H9 (cell line): ENCODE data around the gene FOXR1. TPM values are rescaled to one million over a fixed set of nuclear protein-coding genes. Genes with fewer than 3 reads are reported as not detected.

Source experiments
- DNase-seq: peaks from one replicate; pipeline ENCODE4 v3.0.0-alpha.2; 2017
- H2AFZ ChIP-seq: one replicate; pipeline ENCODE4 v1.6.1; 2013; ENCODE audit warnings: mild to moderate bottlenecking, low read length, control low read depth, moderate library complexity
- H2AK5ac ChIP-seq: 2 replicates; pipeline ENCODE4 v1.6.1; 2013; ENCODE audit warnings: low read length, control low read depth, mixed read lengths; ENCODE audit not compliant: insufficient read length
- H2BK120ac ChIP-seq: one replicate; pipeline ENCODE4 v1.6.1; 2013; ENCODE audit warnings: low read depth, mild to moderate bottlenecking, low read length, control low read depth, inconsistent platforms; ENCODE audit not compliant: poor library complexity, severe bottlenecking
- H2BK12ac ChIP-seq: 2 replicates; pipeline ENCODE4 v1.6.1; 2013; ENCODE audit warnings: low read length, control low read depth, mixed read lengths, low read depth; ENCODE audit not compliant: insufficient read length
- H2BK15ac ChIP-seq: 2 replicates; pipeline ENCODE4 v1.6.1; 2013; ENCODE audit warnings: low read depth, low read length, control low read depth
- H2BK20ac ChIP-seq: one replicate; pipeline ENCODE4 v1.6.1; 2013; ENCODE audit warnings: low read depth, mild to moderate bottlenecking, low read length, control low read depth, inconsistent platforms; ENCODE audit not compliant: poor library complexity, severe bottlenecking
- H2BK5ac ChIP-seq: 2 replicates; pipeline ENCODE4 v1.6.1; 2013; ENCODE audit warnings: low read length, control low read depth, mixed read lengths; ENCODE audit not compliant: insufficient read length
- H3K14ac ChIP-seq: 2 replicates; pipeline ENCODE4 v1.6.1; 2013; ENCODE audit warnings: low read length, control low read depth; ENCODE audit not compliant: insufficient read depth
- H3K18ac ChIP-seq: 2 replicates; pipeline ENCODE4 v1.6.1; 2013; ENCODE audit warnings: low read depth, mild to moderate bottlenecking, mixed read lengths, low read length, control low read depth; ENCODE audit not compliant: insufficient read length
- H3K23ac ChIP-seq: 2 replicates; pipeline ENCODE4 v1.6.1; 2013; ENCODE audit warnings: low read length, control low read depth, mixed read lengths, low read depth; ENCODE audit not compliant: insufficient read length
- H3K23me2 ChIP-seq: 2 replicates; pipeline ENCODE4 v1.6.1; 2013; ENCODE audit warnings: low read depth, mild to moderate bottlenecking, mixed read lengths, low read length, control low read depth; ENCODE audit not compliant: insufficient read length, poor library complexity, severe bottlenecking
- H3K27ac ChIP-seq: 2 replicates; pipeline ENCODE4 v1.5.1; 2013; ENCODE audit warnings: low read length, control low read depth, mixed read lengths, low read depth; ENCODE audit not compliant: insufficient read length
- H3K27me3 ChIP-seq: 2 replicates; pipeline ENCODE4 v1.6.1; 2013; ENCODE audit warnings: low read length, control low read depth, inconsistent platforms; ENCODE audit not compliant: insufficient read depth
- H3K4ac ChIP-seq: 2 replicates; pipeline ENCODE4 v1.6.1; 2013; ENCODE audit warnings: low read depth, mild to moderate bottlenecking, control low read depth, inconsistent platforms, low read length, moderate library complexity
- H3K4me1 ChIP-seq: 2 replicates; pipeline ENCODE4 v1.6.1; 2013; ENCODE audit warnings: low read length, control low read depth, inconsistent platforms; ENCODE audit not compliant: insufficient read depth
- H3K4me2 ChIP-seq: 2 replicates; pipeline ENCODE4 v1.6.1; 2013; ENCODE audit warnings: low read length, control low read depth, mixed read lengths; ENCODE audit not compliant: insufficient read length, insufficient read depth
- H3K56ac ChIP-seq: 2 replicates; pipeline ENCODE4 v1.6.1; 2013; ENCODE audit warnings: low read depth, mild to moderate bottlenecking, mixed read lengths, low read length, control low read depth; ENCODE audit not compliant: insufficient read length
- H3K79me1 ChIP-seq: 2 replicates; pipeline ENCODE4 v1.6.1; 2013; ENCODE audit warnings: low read depth, mild to moderate bottlenecking, moderate library complexity, low read length, control low read depth, inconsistent platforms; ENCODE audit not compliant: insufficient read depth, poor library complexity, severe bottlenecking
- H3K79me2 ChIP-seq: 2 replicates; pipeline ENCODE4 v1.6.1; 2013; ENCODE audit warnings: low read length, control low read depth, inconsistent platforms; ENCODE audit not compliant: insufficient read depth
- H3K9ac ChIP-seq: 2 replicates; pipeline ENCODE4 v1.6.1; 2013; ENCODE audit warnings: low read length, control low read depth, mixed read lengths; ENCODE audit not compliant: insufficient read length; ENCODE audit errors: extremely low read depth
- H3K9me3 ChIP-seq: one replicate; pipeline ENCODE4 v1.6.1; 2013; ENCODE audit warnings: low read depth, low read length, inconsistent platforms; ENCODE audit not compliant: control insufficient read depth
- H3T11ph ChIP-seq: one replicate; pipeline ENCODE4 v1.6.1; 2013; ENCODE audit warnings: mild to moderate bottlenecking, low read length, control low read depth, inconsistent platforms
- H4K20me1 ChIP-seq: one replicate; pipeline ENCODE4 v1.6.1; 2013; ENCODE audit not compliant: control insufficient read depth, insufficient read length, insufficient read depth
- H4K5ac ChIP-seq: 2 replicates; pipeline ENCODE4 v1.6.1; 2013; ENCODE audit warnings: low read depth, mild to moderate bottlenecking, mixed read lengths, low read length, control low read depth; ENCODE audit not compliant: insufficient read length
- H4K8ac ChIP-seq: replicated peaks from 2 replicates; pipeline ENCODE4 v1.6.1; 2013; ENCODE audit warnings: low read length, control low read depth, mixed read lengths, low read depth; ENCODE audit not compliant: insufficient read length
- H4K91ac ChIP-seq: 2 replicates; pipeline ENCODE4 v1.6.1; 2013; ENCODE audit warnings: low read depth, mild to moderate bottlenecking, moderate library complexity, mixed read lengths, low read length, control low read depth; ENCODE audit not compliant: insufficient read length
- H3K27ac Mint-ChIP-seq, 3 experiments: 2 replicates in 2 of 3; 3 replicates in 1 of 3; pipeline ENCODE4 v1.8.0; 2020 to 2021; ENCODE audit warnings: mixed read lengths in 3 of 3, mild to moderate bottlenecking in 1 of 3, moderate library complexity in 1 of 3
- H3K27me3 Mint-ChIP-seq: 2 replicates; pipeline ENCODE4 v1.8.0; 2021; ENCODE audit warnings: low read depth, mild to moderate bottlenecking, moderate library complexity, mixed read lengths
- H3K36me3 Mint-ChIP-seq, 3 experiments: 2 replicates in 2 of 3; 3 replicates in 1 of 3; pipeline ENCODE4 v1.8.0; 2020 to 2021; ENCODE audit warnings: low read depth in 3 of 3, mixed read lengths in 3 of 3; ENCODE audit not compliant: insufficient read depth in 1 of 3
- H3K4me1 Mint-ChIP-seq, 2 experiments: 2 replicates each; pipeline ENCODE4 v1.8.0; 2020; ENCODE audit warnings: mixed read lengths in 2 of 2
- H3K4me3 Mint-ChIP-seq, 2 experiments: 2 replicates in 1 of 2; 3 replicates in 1 of 2; pipeline ENCODE4 v1.8.0; 2020 to 2021; ENCODE audit warnings: mild to moderate bottlenecking in 2 of 2, mixed read lengths in 2 of 2, moderate library complexity in 1 of 2
- H3K9me3 Mint-ChIP-seq, 2 experiments: 2 replicates in 1 of 2; 3 replicates in 1 of 2; pipeline ENCODE4 v1.8.0; 2020; ENCODE audit warnings: mild to moderate bottlenecking in 2 of 2, mixed read lengths in 2 of 2, moderate library complexity in 1 of 2
- WGBS: extraction: QIAGEN DNeasy Blood & Tissue Kit; methylation state at CpG from one replicate; pipeline ENCODE4 v1.1.7; 2013; ENCODE audit warnings: missing lambda C conversion rate, low lambda C conversion rate, mixed read lengths; ENCODE audit not compliant: insufficient read length; ENCODE audit errors: extremely low coverage; 5-methylcytosine and 5-hydroxymethylcytosine counted together
- total RNA-seq: library from RNA; stranded (reverse); gene quantifications from 2 replicates; pipeline ENCODE4 v1.2.1, GENCODE V29; 2021
- TF ChIP-seq, protein P1 (sequence below): fragments of 200-600 bp; sonication (generic); conservative IDR thresholded peaks from 3 replicates; pipeline ENCODE4 v1.8.0; 2021; ENCODE audit warnings: antibody characterized with exemption, mild to moderate bottlenecking

FOXR1 gene
- total RNA-seq, 1 experiment from 2014 or later, result not detected

DNA sequence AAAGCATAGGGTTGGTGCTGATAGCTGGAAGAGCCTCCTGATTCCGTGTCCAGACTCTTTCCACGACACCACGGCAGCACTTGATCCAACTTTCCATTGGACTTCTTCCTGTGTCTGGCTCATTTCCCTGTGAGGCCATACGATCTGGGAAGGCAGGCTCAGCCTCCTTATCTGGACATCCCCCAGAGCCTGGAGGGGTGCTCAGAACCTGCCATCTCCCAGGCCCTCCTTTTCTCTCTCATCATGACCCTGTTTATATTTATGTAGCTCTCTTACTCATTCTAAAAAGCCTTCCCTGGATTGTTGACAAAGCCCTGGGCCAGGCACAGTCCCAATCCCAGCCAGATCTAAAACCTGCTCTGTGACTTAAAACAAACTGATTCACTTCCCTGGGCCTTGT lies 38.1 kb upstream of the FOXR1 start:
- H4K5ac ChIP-seq, result no peak overlapping the region
- H3K4me3 Mint-ChIP-seq, result no peak overlapping the region
- H2AK5ac ChIP-seq, result no peak overlapping the region
- H3K23me2 ChIP-seq, result peaks cover 10% of the 10 kb centered on the region
- TF ChIP-seq, protein P1, sequence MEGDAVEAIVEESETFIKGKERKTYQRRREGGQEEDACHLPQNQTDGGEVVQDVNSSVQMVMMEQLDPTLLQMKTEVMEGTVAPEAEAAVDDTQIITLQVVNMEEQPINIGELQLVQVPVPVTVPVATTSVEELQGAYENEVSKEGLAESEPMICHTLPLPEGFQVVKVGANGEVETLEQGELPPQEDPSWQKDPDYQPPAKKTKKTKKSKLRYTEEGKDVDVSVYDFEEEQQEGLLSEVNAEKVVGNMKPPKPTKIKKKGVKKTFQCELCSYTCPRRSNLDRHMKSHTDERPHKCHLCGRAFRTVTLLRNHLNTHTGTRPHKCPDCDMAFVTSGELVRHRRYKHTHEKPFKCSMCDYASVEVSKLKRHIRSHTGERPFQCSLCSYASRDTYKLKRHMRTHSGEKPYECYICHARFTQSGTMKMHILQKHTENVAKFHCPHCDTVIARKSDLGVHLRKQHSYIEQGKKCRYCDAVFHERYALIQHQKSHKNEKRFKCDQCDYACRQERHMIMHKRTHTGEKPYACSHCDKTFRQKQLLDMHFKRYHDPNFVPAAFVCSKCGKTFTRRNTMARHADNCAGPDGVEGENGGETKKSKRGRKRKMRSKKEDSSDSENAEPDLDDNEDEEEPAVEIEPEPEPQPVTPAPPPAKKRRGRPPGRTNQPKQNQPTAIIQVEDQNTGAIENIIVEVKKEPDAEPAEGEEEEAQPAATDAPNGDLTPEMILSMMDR, result no peak
- H3K36me3 Mint-ChIP-seq, result no peaks in the 10 kb centered on the region
- no peak overlapping the region for H2AFZ ChIP-seq
- H3K4ac ChIP-seq, result no peak overlapping the region
- no peaks in the 10 kb centered on the region for H3K9me3 Mint-ChIP-seq
- H3K4me1 ChIP-seq, result no peaks in the 10 kb centered on the region
- peak overlapping the region in 1 of 3 experiments; percentile 46; a peak in 1 of 7 replicates for H3K27ac Mint-ChIP-seq
- H3T11ph ChIP-seq, result no peak overlapping the region
- no peaks in the 10 kb centered on the region for H3K79me1 ChIP-seq
- no peak overlapping the region for H2BK15ac ChIP-seq
- H4K91ac ChIP-seq, result no peak overlapping the region
- peaks cover 13 to 15% of the 10 kb centered on the region in 2 experiments for H3K4me1 Mint-ChIP-seq
- no peak overlapping the region for H3K9ac ChIP-seq
- H2BK12ac ChIP-seq, result no peak overlapping the region
- H3K23ac ChIP-seq, result no peak overlapping the region
- H4K8ac ChIP-seq, result no peak overlapping the region
- no CpG with 5 or more reads among the region's 4 CpGs for WGBS
- no peak overlapping the region for H3K27ac ChIP-seq
- no peak for DNase-seq
- 0 out of 2 replicates have a peak, but pooled peaks cover 2% of the 10 kb centered on the region for H3K27me3 ChIP-seq
- H3K4me2 ChIP-seq, result no peak overlapping the region
- no peak overlapping the region for H3K18ac ChIP-seq
- H4K20me1 ChIP-seq, result no peaks in the 10 kb centered on the region
- H3K14ac ChIP-seq, result no peak overlapping the region
- H3K56ac ChIP-seq, result no peak overlapping the region
- H3K27me3 Mint-ChIP-seq, result peaks cover 26% of the 10 kb centered on the region
- no peak overlapping the region for H2BK20ac ChIP-seq
- H2BK5ac ChIP-seq, result no peak overlapping the region
- no peaks in the 10 kb centered on the region for H3K9me3 ChIP-seq
- H2BK120ac ChIP-seq, result no peak overlapping the region
- H3K79me2 ChIP-seq, result no peaks in the 10 kb centered on the region
